ENCODE data around the gene LOX.

- TF ChIP-seq CTCF (IDR thresholded peaks at IDR 0.05) (no peak), POLR2A (IDR thresholded peaks at IDR 0.05) (no peak)
These were observed 62.6 kb downstream of the LOX start for GRCh38 chr5:122015471-122015870.
